Limb (tissue), 2 donors: ENCODE measurements around the gene GALNT9.

ENCODE experiments used
- DNase-seq, 2 donors: peaks; one replicate each; pipeline ENCODE4 v3.0.0-alpha.2; 2016; ENCODE audit errors: extremely low spot score in 2 of 2

The GALNT9 gene

DNA sequence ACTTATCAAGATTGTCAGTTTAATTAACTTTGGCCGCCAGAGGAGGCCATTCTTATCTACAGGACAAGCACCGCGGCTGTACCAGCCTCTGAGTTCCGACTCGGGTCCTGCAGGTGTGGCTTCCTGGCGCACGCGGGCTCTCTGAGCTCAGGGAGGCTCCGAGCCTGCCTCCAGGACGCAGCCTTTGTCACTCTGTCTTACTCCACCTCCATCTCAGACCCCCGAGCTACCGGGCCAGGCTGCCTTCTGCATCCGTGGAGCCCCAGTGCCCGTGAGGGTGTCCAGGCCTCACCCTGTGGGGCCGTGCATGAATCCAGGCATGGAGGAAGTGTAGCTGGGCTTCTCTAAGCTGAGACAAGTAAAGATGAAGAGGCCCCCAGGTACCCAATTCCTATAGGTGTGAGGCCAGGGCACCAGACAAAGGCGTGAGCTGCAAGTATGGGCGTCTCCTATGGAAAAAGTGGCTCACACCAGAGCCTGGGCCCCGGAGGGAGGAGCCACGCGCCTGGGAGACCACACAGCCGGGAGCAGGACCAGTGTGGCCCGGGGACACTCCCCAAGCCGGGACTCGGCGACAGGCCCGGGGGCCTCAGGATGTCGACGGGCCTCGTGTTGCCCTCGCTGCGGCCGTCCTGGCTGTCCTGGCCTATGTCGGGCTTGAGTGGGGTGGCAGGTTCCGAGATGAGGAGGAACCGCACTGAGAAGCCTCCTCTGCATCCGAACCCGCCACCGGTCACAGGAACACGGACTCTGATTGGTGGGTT lies 142.3 kb downstream of the GALNT9 start:
- DNase-seq, result no peak

DNA sequence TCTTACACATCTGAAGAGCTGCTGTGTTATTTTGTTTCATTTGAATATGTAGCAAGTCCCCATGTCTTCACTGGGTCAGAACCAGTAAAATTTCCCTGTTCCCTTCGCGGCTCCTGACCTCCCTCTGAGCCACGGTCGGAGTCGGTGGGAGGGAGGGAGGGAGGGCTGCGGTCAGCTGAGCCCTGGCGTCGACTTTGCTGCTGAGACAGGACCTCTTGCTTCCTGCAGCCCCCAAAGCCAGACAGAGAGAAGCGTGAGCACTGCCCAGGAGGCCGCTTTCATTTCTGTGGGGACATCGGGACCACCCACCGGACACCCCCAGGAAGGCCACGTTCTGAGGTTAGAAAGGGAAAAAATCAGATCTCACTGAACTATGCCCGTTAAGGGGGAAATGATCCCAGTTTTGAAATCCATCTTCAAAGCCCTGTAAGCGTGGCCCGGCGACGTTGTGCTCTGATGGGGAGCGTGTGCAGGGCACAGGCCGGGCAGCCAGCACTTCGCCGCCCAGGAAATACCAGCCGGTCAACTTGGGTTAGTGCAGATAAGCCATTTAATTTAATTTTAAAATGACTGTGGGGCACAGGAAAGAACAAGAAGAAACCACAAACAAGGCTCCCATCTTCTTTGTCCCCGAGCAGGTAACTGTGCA lies 143.1 kb downstream of the GALNT9 start:
- DNase-seq, result no peak

DNA sequence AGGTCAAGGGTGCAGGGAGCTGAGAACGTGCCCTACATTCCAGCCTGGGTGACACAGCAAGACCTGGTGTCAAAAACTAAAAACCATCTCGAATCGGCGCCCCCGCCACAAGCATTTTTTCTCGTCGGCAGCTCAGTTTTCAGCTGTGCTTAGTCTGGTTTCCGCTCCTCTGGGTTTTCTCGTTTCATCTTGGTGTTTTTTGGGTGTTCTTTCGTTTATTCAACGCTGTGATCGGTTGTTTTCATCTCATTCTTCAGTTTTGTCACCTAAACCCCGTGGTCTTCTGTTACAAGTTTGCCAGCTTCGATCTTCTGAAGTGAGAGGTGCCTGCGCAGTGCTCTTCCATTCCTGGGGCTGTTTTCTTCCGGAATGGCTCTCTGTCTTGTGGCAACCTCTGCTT lies 143.7 kb downstream of the GALNT9 start:
- no peak for DNase-seq

DNA sequence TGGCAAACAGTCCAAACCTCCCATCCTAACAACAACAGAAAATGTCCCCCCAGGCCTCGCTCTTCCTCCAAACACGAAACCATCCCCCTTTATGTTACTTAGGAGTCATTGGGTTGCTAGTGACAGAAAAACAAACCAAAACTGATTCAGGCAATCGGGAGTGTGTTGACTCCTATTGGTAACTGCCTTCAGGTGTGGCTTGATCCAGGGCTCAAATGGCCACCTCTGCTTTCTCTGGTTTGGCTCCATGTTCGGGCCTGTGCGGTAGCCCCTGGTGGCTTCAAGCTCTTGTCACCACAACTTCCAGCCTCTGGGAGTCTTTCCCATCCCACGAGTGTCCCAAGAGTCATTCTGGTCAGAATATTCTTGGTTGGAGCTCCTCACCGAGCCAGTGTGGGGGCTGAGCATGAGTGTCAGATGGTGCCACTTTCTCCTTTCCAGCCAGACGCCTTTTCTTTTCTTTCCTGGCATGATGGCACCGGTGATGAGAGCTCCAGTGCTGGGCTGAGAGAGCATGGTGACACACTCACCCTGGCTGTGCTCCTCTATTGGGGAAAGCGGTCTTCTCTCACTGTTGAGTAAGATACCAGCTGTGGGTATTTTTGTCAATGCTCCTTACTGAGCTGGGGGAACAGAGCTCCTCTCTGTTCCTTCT lies 146.6 kb downstream of the GALNT9 start:
- DNase-seq, result no peak

DNA sequence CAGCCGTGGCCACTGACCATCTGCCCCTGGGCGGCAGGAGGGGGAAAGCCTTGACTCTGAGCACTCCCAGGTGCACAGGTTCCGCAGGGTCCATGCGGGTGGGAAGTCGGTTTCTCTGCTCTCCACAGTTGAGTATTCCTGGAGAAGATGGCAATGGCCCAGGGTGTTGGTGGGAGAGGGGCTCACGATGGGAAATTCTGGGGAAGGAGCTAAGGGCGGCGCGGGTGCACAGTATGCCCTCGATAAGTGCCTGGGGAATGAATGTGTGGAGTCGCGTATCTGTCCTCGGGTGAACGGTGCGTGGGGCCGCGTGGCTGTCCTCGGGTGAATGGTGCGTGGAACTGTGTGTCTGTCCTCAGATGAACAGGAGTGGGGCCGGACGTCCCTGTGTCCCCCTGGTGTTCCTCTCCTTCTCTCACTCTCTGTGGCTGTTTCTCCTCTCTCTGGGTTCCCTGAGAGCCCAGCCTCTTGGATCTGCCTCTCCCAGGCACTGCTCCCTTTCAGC lies 147.1 kb downstream of the GALNT9 start:
- no peak for DNase-seq

DNA sequence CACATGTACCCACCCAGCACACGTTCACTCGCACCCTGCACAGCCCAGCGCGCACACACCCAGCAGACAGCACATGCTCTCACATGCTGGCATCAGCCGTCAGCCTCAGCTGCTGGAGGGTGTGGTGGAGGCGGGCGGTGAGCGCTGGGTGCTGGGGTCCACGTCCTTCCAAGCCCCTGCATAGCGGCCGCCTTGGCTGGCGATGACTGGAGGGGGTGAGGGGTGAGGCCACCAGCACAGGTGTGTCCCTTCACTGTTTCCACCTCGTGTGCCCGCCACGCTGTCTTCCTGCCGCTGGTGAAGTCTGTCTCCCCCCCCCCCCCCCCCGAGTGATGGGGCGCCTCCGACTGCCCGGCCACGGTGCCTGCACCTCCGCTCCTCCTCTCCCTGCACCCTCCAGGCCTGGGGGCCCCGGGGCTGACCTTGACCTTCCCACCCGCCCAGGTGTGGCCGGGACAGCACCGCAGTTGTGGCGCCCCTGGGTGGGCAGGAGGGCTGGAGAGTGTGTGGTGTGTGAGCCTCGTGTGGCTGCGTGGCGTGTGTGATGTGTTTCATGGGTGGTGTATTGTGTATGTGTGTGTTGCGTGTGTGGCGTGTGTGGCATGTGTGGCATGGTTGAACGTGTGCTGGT lies 147.7 kb downstream of the GALNT9 start:
- no peak for DNase-seq

DNA sequence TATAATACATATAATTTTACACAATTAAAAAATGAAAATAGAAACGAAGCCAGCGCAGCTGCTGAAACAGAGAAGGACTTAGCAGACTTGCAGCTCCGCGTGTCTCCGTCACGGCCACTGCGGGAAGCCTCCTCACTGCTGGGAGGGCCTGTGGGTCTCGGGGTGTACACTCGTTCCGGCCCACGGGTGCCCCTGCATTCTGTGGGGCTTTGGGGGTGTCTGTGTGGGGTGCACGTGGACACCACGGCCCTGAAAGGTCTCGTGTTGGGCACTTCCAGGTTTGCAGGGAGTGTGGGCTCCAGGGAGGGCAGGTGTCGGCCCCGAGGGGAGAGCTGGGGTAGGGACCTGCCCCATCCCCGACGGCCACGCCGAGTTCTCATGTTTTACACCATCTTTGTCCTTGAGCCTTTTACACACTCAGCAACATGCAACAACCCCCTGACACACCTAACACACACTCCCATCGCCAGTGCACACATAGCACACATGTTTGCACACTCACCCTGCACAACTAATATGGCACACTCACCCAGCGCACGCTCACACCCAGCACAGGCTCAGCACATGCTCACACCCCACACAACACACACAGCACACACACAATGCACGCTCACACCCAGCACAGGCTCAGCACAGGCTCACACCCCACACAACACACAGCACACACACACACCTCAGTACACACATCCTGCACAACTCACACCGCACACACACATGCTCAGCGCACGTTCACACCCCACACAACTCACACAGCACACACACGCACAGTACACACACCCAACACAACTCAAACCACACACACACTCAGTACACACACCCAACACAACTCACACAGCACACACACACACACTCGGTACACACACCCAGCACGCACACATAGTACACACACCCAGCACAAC lies 148.5 kb downstream of the GALNT9 start:
- DNase-seq, result no peak

DNA sequence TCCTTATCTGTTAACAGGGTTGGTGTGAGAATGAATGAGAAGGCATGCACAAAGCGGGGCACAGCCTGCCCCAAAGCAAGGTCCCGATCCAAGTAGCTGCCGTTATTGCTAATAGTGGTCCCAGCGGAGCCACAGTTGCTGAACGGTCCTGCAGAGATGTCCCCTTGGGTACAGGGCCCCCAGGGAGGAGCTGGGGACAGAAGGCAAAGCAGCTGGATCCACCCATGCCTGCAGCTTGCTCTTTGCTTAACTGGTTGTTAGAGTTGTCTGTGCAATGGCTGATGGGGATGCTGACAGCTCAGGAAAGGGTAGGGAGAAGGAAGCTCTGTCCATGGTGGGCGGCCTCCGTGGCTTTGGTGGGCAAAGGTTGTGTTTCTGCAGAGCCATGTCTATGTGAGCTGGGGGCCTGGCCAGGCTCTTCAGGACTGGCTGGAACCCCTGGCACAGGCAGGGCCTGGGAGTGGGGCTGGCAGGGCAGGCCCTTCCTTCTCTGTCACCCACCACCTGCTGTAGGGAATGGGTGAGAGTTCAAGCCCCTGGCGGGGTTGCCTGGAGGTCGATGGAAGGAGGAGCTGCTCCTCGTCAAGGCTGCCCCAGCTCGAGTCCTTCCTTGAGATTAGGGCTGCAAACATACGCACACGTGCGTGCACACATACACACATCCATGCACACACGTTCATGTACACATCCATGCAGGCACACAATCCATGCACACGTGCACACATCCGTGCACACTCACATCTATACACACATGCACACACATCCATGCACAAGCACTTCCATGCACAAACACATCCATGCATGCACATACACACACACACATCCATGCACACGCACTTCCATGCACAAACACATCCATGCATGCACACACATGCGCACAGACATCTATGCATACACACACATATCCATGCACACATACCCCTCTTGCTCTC lies 149.7 kb downstream of the GALNT9 start:
- no peak for DNase-seq

DNA sequence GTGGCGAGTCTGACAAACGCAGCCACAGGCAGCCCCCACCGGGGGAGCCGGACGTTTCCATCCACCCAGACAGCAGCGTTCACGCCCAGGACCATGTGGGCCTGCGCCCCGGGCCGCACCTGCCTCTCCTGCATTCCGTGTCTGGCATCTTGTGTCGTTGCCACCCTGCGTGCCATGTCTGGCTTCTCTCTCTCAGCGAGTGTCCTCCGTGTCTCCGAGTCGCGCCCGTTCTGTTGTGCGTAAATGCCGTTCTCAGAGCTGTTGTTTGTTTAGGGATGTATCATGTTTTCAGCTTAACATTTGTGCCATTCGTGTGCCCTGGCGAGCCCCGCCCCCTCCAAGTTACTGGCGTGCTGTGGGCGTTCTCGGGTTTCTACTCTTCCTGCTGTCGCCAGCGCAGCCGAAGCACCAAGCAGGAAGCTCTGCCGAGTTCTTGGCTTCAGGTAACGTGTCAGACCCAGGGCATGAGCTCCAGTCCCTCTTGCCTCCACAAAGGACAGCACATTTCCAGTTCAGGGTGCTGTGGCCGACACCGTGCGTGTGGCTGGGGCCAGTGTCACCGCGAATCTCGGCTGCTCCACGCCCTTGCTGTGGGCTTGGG lies 150.5 kb downstream of the GALNT9 start:
- DNase-seq, result no peak

DNA sequence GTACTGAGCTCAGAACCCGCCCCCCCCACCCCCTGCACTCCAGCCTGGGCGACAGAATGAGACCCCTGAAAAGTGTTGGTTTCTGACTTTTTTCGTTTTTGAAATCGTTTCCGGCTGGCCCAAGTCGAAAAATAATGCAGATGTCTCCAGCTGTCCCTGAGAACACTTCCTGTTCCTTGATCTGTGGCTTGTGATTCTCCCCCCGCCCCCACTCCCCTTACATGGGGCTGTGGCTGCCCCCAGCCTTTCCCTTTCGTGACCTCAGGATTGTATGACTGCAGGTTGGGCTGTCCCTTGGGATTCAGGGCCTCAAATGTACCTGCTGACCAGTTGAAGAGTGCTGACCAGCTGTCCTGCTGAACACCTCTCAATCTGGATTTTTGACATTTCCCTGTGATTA lies 151.1 kb downstream of the GALNT9 start:
- DNase-seq, result no peak

DNA sequence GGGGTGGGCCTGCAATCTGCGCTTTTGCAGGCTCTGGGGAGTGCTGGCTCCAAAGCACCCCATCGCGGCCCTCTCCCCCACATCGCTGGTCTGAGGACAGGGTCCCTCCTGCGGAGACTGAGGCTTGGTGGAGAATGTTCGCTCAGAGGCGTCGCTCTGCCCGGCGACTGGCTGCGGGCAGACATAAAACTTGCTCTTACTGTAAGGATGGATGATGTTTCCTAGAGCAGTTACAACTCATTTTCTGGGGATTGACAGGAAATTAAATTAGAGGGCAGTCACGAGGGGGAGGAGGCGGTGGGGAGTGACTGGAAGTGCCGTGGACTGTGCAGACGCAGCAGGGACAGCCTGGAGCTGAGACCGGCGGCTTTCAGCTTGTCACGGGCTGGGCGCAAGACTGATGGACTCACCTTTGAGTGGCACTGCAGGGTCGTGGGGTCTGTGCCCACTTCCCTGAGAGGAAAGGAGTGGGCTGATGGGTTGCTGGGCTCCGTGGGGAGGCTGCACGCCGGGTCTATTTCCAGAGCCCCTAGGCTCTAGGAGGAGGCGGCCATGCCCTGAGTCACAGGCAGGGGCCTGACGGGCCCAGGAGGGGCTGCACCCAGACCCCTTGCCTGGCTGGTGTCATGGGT lies 152.4 kb downstream of the GALNT9 start:
- no peak for DNase-seq

DNA sequence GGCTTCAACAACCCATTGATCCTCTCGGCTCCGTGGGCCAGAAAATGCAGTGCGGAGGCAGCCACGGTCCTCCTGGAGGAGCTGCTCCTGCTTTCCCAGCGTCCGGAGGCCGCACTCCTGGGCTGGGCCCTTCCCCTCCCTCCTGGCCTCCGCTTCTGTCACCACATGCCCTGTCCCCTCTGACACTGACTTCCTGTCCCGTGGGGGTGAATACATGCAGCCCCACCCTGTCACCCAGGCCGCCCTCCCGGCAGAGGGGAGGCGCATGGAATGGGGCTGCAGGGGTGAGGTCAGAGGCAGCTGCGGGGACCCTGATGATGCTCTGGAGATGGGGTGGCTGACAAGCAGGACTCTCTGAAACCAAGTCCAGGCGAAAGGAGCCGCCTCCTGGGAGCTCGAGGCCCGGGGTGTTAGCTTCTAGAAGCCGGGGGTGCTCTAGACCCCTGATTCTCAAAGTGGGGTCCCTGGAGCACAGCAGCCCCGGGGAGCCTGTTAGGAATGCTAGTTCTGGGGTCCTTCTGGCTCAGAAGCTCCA lies 152.9 kb downstream of the GALNT9 start:
- no peak for DNase-seq

DNA sequence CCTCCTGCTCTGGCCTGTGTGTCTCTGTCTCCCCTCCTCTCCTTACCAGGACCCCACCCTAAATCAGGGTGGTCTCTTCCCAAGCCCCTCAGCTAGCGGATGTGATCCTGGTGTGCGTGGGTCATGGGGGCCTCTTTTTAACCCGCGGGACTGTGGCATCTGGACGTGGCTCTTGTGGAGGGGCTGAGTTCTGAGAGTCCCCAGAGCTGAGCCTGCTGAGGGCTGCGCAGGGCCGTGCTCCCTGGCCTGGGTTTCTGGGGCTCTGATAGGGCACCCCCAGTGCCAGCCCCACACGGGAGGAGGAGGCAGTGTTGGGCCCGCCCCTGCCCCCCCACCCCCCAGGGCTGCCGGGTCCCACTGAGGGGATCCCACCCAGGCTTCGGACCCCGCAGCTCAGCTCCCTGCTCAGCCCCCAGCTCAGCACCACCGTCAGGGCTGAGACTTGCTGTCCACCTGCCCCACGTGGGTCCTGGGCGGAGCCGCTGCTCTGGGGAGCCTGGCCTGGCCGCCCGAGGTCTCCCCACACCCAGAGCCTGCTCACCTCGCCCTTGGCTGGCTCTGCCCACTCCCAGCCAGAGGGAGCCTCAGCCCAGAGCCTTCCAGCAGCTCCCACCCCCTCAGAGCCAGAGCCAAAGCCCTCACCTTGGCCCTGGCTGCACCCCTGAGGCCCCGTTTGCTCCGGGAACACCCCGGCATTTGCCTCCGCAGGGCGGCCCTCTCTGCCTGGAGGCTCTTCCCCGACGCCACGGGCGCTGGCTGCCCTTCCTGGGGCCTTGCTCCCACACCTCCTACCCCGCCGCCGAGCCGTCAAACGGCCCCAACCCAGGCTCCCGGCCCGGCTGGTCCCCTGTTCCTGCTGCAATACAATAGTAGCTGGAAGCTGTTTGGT lies 153.6 kb downstream of the GALNT9 start:
- no peak for DNase-seq

DNA sequence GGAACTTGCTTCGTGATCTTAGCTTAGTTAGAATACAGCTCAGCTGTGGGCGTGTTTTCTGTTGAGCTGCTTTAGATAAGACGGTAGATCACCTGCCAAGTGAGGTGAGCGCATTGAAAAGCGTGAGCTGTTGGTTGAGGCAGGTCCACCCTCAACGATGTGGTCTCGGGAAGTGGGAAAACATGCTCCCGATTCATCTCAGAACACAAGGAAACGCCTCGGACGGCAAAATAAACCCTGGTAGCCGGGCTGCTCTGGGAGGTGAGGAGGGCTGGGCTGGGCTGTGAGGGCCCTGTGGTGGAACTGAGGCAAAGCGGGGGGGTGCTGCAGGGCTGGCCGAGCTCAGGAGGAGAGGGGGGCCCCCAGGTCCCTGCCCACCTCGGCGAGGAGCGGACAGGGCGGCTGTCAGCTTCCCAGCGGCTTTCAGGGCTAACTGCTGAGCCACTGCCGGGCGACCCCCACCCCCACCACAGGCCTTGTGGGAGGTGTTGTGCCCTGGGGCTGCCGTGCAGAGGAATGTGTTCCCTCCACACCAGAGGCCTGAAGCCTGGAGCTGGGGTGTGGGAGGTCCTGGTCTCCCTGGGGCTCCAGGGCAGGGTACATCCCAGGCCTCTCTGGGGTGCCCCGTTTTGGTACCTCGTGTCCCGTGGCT lies 154.4 kb downstream of the GALNT9 start:
- DNase-seq, result no peak

DNA sequence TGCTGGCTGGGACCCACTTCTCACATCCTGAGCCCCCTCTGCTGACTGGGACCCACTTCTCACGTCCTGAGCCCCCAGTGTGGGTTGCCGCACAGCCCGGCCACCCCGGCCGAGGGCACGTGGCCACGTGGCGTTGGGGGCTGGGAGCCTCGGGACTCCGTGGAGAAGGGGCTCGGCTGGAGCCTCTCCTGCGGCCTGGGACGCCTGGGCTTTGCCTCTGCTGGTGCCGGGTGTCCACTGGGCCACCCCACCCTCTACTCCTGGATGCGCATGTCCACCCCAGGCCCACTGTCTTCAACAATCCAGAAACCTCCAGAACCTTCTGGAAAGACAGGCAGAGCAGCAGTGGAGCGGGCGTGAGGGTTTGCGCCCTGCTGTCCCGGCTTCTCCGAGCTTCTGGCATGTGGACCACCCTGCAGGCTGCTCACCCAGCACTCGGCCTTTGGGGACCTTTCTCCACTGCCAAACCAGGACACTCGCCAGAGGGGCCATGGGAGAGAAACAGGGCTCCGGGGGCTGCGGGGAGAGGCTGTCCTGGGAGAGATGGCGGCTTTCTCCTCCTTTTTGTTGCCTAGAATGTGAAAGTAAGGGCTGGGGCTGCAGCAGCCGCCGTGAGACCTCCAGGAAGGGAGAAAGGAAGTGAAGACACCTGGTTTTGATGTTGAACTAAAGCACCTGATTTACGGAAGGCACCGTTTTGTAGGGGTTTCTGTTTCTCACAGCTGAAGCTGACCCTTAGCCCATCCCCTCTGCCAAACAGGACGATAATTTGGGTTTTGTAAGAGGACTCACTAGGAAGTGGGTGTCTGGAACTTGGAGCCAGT lies 155.2 kb downstream of the GALNT9 start:
- no peak for DNase-seq
